GM21447 (cell line): ENCODE measurements around the gene IL5RA.

Experiments
- ATAC-seq: cut with Tn5 transposase; IDR thresholded peaks from one replicate; pipeline ENCODE4 v1.9.1; 2021; ENCODE audit not compliant: unreplicated experiment

The IL5RA gene

DNA sequence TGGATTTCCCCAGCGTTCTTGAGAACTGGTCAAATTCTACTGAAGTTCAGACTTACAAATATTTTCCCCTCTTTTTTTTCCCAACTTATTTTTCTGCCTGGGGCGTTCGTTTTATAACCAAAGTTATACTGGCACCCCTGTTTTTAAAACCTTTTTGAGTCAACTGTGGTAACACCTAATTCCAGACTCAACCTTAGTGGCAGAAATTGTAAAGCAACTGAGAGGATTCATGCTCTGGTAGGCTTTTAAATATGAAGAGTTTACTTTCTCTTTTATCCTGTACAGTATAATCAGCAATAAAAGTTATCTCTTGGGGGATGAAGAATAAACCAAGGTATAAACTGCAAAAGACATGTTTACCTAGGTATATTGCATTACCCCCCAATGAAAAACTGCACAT is 2.3 kb downstream of the IL5RA start:
- no peak for ATAC-seq

DNA sequence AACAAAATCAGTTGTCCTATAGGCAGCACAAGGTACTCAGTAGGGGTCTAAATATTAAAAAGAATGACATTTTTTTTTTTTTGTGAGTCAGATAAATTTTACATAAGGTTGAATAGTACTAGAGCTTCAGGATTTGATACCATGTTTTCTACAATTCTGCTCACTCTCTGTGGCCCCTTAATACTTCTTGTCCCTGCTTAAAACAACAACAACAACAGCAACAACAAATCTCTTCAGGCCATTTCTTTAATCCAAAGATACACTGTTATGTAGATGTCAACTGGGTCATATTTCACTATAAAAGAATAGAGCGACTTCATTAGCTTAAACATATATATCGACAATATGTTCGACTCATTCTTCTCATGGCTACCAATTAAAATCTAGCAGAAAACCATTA is 3.0 kb downstream of the IL5RA start:
- no peak for ATAC-seq

GRCh38 chr3:3105815-3106214 is 4.4 kb downstream of the IL5RA start:
- ATAC-seq = no peak

DNA sequence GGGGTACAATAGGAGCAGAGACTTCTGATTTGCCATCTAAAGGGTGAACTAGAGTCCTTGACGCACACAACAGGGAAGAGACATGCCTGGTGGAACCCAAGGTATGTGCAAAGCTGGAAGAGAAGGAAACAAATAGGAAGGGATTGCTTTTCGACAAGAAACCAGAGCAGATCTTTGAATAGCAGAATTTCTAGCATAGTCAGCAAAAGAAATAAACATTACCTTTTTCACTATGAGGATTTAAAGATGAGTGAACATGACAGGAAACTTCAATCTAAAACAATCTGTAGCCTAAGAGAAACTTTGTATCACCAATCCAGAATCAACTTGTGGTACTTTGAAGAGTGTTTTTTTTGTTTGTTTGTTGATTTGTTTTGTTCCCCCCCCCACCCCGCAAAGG is 4.9 kb downstream of the IL5RA start:
- ATAC-seq = no peak

DNA sequence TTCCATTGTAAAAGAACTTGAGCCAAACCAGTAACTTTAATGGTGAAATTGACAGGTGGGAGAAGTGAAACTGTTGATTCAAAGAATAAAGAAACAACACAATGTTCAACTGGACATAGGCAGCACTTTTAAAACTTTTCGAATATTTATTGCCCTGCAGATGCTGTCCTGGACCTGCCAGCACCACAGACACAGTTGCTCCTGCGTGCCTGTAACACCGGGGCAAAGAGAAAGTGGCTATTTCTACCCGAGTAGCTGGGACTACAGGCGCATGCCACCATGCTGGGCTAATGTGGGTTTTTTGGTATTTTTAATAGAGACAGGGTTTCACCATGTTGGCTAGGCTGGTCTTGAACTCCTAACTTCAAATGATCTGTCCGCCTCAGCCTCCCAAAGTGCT is 7.4 kb downstream of the IL5RA start:
- ATAC-seq = no peak

GRCh38 chr3:3101660-3102458 is 8.3 kb downstream of the IL5RA start:
- ATAC-seq = peak; percentile 62

GRCh38 chr3:3097958-3098357 is 12.2 kb downstream of the IL5RA start:
- ATAC-seq = no peak

DNA sequence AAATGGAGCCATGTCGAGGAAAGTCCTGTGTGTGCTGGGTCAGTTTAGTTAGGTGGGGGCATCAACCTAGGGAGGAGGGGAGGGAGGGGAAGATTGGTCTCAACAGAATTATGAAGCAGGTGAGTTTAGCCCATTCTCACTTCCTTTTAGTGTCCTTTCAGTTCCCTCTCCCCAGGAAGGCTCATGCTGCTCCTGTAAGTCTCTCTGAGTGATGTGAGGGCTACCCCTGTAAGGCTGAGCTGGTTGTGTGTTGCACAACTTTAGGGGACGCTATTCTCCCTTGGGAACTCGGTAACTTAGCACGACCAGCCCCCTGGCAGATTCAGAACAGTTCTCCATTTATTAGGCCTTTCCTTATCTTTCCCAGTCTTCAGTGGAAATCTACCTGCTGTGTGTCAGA is 21.2 kb downstream of the IL5RA start:
- peak; percentile 99 for ATAC-seq

DNA sequence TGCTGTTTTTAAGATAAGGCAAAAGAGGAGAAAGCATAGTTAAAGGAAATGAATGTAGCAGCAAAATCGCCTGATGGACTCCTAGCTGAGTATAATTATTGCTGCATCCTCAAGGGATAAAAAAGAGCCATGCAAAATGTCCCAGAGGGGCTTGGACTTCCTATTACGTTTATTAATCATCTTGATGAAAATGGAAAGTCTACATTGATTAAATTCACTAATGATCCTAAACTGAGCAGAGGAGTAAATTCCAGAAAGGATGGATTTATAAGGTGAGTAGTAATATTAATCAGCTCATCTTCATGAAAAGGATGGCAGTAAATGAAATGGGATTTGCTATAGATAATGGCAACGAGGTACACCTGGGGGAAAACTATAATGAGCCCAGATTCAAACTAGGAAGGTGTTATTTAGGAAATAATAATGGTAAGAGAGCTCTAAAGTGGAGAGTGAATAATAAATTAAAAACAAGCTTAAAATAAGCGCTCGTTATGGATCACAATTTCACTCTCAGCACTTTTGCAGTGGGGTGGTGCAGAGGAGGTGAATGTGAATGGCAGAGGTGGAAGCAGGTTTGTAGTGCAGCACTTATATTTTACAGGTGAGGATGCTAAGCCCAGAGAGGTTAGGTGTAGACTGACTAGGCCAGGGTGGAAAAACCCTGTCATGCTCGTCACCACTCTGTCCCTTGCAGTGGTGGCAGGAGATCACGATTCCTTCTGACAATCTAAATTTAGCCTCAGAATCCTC is 22.3 kb downstream of the IL5RA start:
- ATAC-seq = no peak

DNA sequence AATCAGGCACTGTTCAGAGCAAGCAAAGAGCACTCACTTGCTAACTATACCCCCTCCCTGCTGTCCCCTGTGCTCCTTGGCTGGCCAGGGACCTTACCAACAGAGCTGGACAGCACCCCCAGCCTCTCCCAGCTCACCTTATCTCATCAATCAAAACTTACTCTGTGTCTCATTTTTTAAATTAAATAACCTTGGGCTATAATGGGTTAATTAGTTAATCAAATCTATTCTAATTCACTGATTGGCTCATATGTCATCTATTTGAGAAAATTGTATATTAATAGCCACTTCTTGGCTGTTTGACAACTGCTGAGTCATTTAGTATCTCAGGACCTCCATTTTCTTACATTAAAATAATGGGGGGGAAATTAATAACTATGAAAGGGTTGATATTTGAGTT is 22.9 kb downstream of the IL5RA start:
- ATAC-seq = no peak

GRCh38 chr3:3086239-3086638 is 23.9 kb downstream of the IL5RA start:
- no peak for ATAC-seq

DNA sequence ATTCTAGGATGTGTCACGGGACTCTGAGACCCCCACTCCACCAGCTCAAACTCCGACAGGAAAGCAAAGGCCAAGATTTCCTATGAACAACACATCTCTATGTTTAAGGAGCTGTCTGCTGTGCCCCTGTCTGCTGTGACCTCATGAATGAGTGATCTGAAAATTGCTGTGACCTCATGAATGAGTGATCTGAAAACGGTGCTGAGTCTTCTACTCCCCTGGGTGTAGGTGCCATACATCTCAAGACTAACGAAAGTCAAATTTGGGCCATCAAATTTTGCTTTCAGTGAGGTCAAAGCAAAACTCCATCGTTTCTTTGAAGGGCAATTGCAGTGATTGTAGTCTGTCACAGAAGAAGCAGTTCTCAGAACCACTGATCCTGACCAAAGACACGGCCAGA is 24.4 kb downstream of the IL5RA start:
- no peak for ATAC-seq

- ATAC-seq = no peak
These were observed 25.3 kb downstream of the IL5RA start for GRCh38 chr3:3084890-3085289.

- peak; percentile 87 for ATAC-seq
These were observed 27.8 kb downstream of the IL5RA start for GRCh38 chr3:3082234-3082924.

GRCh38 chr3:3081381-3082233 is 28.6 kb downstream of the IL5RA start:
- peak; percentile 52 for ATAC-seq

DNA sequence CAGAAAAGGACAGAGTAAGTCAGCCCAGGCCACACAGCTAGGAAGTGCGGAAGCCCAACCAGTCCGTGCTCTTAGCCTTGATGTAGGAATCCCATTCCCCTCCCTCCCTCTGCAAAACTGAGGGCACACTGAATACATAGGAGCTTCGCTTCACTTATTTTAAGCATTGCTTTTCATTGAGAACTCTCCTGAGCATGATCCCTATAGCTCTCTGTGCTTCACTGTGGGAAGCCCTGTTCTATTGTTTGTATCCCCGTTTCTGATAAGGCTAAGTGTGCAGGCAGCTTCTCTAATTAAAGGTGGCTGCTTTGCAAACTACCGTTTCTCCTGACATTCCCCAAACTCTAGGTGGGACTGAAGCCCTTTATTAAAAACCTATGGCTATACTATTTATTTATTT is 29.9 kb downstream of the IL5RA start:
- ATAC-seq = no peak

DNA sequence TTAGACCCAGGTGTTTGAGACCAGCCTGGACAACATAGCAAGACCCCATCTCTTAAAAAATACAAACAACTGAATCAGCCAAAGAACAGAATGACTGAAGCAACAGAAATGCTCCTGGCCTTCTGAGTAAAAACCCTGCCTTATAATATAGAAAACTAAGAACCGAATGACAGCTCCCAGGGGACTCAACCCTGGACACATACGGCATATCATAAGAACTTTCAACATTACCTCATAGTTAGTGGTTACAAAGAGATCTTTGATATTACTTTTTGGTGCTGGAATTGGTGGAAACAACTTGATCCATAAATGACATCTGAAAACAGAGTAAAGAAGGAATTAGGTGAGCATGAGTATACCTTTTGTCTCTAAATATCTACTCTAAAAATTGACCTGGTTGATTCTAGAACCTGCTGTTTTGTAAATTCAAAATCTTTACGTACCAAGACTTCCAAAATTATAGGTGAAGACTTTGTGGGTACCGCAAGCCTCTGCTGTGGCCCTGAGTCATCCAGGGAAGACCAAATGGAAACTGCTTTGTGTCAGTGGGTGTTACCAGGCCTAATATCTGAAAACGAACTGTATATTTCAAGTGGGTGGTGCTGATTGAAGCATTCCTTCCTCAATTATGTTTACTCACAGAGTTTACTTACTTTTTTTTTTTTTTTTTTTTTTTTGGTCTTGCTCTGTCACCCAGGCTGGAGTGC is 35.5 kb downstream of the IL5RA start:
- ATAC-seq = peak; percentile 61

- no peak for ATAC-seq
These were observed 39.0 kb downstream of the IL5RA start for GRCh38 chr3:3071136-3071535.

- ATAC-seq = no peak
These were observed 40.5 kb downstream of the IL5RA start for GRCh38 chr3:3069723-3070122.

DNA sequence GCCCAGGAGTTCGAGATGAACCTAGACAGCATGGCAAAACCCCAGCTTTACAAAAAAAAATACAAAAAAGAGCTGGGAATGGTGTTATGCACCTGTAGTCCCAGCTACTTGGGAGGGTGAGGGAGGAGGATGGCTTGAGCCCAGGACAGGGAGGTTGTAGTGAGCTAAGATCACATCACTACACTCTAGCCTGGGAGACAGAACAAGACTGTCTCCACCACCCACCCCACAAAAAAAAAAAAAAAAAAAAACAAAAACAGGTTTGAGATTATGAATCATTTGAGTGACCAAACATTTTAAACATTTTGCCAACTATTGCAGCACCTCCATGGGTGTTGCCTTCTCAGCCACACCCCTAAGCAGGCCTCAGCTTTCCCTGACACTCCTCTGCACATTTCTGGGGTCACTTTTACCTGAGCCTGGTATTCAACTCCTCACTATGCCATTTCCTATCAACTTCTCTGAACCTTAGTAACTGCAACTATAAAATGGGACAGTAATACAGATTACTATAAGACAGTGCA is 41.8 kb downstream of the IL5RA start:
- no peak for ATAC-seq
